T-helper 1 cell treated with Interleukin-12 subunit alpha and Interleukin-12 subunit beta and Interleukin-4 antibody, amounts not matched to agents 30 μg/mL and 1 μg/mL, for 36 hours (primary cell): ENCODE measurements around the gene PCARE.

Experiments used
- H3K27ac Mint-ChIP-seq: one replicate; pipeline ENCODE4 v1.8.0; 2021; ENCODE audit warnings: mild to moderate bottlenecking, mixed read lengths
- H3K27me3 Mint-ChIP-seq: one replicate; pipeline ENCODE4 v1.8.0; 2021; ENCODE audit warnings: low read depth, mixed read lengths
- H3K36me3 Mint-ChIP-seq: one replicate; pipeline ENCODE4 v1.8.0; 2021; ENCODE audit warnings: low read depth, mixed read lengths
- H3K4me1 Mint-ChIP-seq: one replicate; pipeline ENCODE4 v1.8.0; 2021; ENCODE audit warnings: low read depth, mixed read lengths
- H3K4me3 Mint-ChIP-seq: one replicate; pipeline ENCODE4 v1.8.0; 2021; ENCODE audit warnings: mild to moderate bottlenecking, moderate library complexity, mixed read lengths
- H3K9me3 Mint-ChIP-seq: one replicate; pipeline ENCODE4 v1.8.0; 2021; ENCODE audit warnings: mixed read lengths

Gene PCARE

GRCh38 chr2:29063056-29063455 is 11.3 kb downstream of the PCARE start:
- peaks cover 3% of the 10 kb centered on the region for H3K4me1 Mint-ChIP-seq
- H3K36me3 Mint-ChIP-seq, result no peaks in the 10 kb centered on the region
- no peaks in the 10 kb centered on the region for H3K27me3 Mint-ChIP-seq
- H3K27ac Mint-ChIP-seq, result no peak overlapping the region
- H3K4me3 Mint-ChIP-seq, result no peak overlapping the region
- H3K9me3 Mint-ChIP-seq, result no peaks in the 10 kb centered on the region

GRCh38 chr2:29062371-29062770 is 12.0 kb downstream of the PCARE start:
- H3K27me3 Mint-ChIP-seq, result no peaks in the 10 kb centered on the region
- H3K9me3 Mint-ChIP-seq, result no peaks in the 10 kb centered on the region
- no peak overlapping the region for H3K27ac Mint-ChIP-seq
- no peaks in the 10 kb centered on the region for H3K36me3 Mint-ChIP-seq
- H3K4me1 Mint-ChIP-seq, result peaks cover 3% of the 10 kb centered on the region
- H3K4me3 Mint-ChIP-seq, result no peak overlapping the region

- H3K27me3 Mint-ChIP-seq, result no peaks in the 10 kb centered on the region
- H3K36me3 Mint-ChIP-seq, result no peaks in the 10 kb centered on the region
- no peak overlapping the region for H3K4me3 Mint-ChIP-seq
- peaks cover 3% of the 10 kb centered on the region for H3K4me1 Mint-ChIP-seq
- no peaks in the 10 kb centered on the region for H3K9me3 Mint-ChIP-seq
- H3K27ac Mint-ChIP-seq, result no peak overlapping the region
Observed at GRCh38 chr2:29061616-29062015, 12.7 kb downstream of the PCARE start.

- no peak overlapping the region for H3K4me3 Mint-ChIP-seq
- H3K27me3 Mint-ChIP-seq, result no peaks in the 10 kb centered on the region
- no peak overlapping the region for H3K27ac Mint-ChIP-seq
- H3K4me1 Mint-ChIP-seq, result peaks cover 3% of the 10 kb centered on the region
- H3K36me3 Mint-ChIP-seq, result no peaks in the 10 kb centered on the region
- no peaks in the 10 kb centered on the region for H3K9me3 Mint-ChIP-seq
Observed at GRCh38 chr2:29061176-29061575, 13.1 kb downstream of the PCARE start.

- no peak overlapping the region for H3K27ac Mint-ChIP-seq
- H3K4me3 Mint-ChIP-seq, result no peak overlapping the region
- no peaks in the 10 kb centered on the region for H3K27me3 Mint-ChIP-seq
- no peaks in the 10 kb centered on the region for H3K9me3 Mint-ChIP-seq
- peaks cover 3% of the 10 kb centered on the region for H3K4me1 Mint-ChIP-seq
- no peaks in the 10 kb centered on the region for H3K36me3 Mint-ChIP-seq
Observed at GRCh38 chr2:29060441-29060840, 13.9 kb downstream of the PCARE start.

- no peaks in the 10 kb centered on the region for H3K27me3 Mint-ChIP-seq
- H3K27ac Mint-ChIP-seq, result no peak overlapping the region
Observed at GRCh38 chr2:29059624-29060023, 14.7 kb downstream of the PCARE start.

GRCh38 chr2:29057006-29057405 is 17.3 kb downstream of the PCARE start:
- no peaks in the 10 kb centered on the region for H3K9me3 Mint-ChIP-seq

More at GRCh38 chr2:29059624-29060023, 14.7 kb downstream of the PCARE start:
- Mint-ChIP-seq H3K9me3 (no peaks in the 10 kb centered on the region), H3K36me3 (no peaks in the 10 kb centered on the region), H3K4me3 (no peak overlapping the region), H3K4me1 (peaks cover 3% of the 10 kb centered on the region)

GRCh38 chr2:29056452-29056851 is 17.9 kb downstream of the PCARE start:
- no peak overlapping the region for H3K27ac Mint-ChIP-seq
- H3K4me3 Mint-ChIP-seq, result no peak overlapping the region
- H3K27me3 Mint-ChIP-seq, result no peaks in the 10 kb centered on the region
- H3K9me3 Mint-ChIP-seq, result no peaks in the 10 kb centered on the region
- H3K36me3 Mint-ChIP-seq, result no peaks in the 10 kb centered on the region
- peaks cover 3% of the 10 kb centered on the region for H3K4me1 Mint-ChIP-seq

More at GRCh38 chr2:29057006-29057405, 17.3 kb downstream of the PCARE start:
- H3K36me3 Mint-ChIP-seq, result no peaks in the 10 kb centered on the region
- no peaks in the 10 kb centered on the region for H3K27me3 Mint-ChIP-seq
- H3K4me1 Mint-ChIP-seq, result peaks cover 3% of the 10 kb centered on the region
- no peak overlapping the region for H3K4me3 Mint-ChIP-seq
- H3K27ac Mint-ChIP-seq, result no peak overlapping the region

GRCh38 chr2:29055601-29056000 is 18.7 kb downstream of the PCARE start:
- H3K36me3 Mint-ChIP-seq, result no peaks in the 10 kb centered on the region
- H3K4me3 Mint-ChIP-seq, result no peak overlapping the region
- no peaks in the 10 kb centered on the region for H3K9me3 Mint-ChIP-seq
- H3K27me3 Mint-ChIP-seq, result no peaks in the 10 kb centered on the region
- H3K27ac Mint-ChIP-seq, result no peak overlapping the region
- peaks cover 3% of the 10 kb centered on the region for H3K4me1 Mint-ChIP-seq

GRCh38 chr2:29054430-29054829 is 19.9 kb downstream of the PCARE start:
- H3K27me3 Mint-ChIP-seq, result no peaks in the 10 kb centered on the region
- H3K4me3 Mint-ChIP-seq, result no peak overlapping the region
- H3K4me1 Mint-ChIP-seq, result peaks cover 2% of the 10 kb centered on the region
- no peaks in the 10 kb centered on the region for H3K9me3 Mint-ChIP-seq
- no peak overlapping the region for H3K27ac Mint-ChIP-seq
- no peaks in the 10 kb centered on the region for H3K36me3 Mint-ChIP-seq

GRCh38 chr2:29053670-29054400 is 20.5 kb downstream of the PCARE start:
- Mint-ChIP-seq H3K27ac (no peak overlapping the region), H3K4me3 (no peak overlapping the region), H3K27me3 (no peaks in the 10 kb centered on the region), H3K36me3 (no peaks in the 10 kb centered on the region), H3K4me1 (no peaks in the 10 kb centered on the region), H3K9me3 (no peaks in the 10 kb centered on the region)

GRCh38 chr2:29053223-29053622 is 21.1 kb downstream of the PCARE start:
- Mint-ChIP-seq H3K27ac (no peak overlapping the region), H3K36me3 (no peaks in the 10 kb centered on the region), H3K4me1 (no peaks in the 10 kb centered on the region), H3K27me3 (no peaks in the 10 kb centered on the region), H3K9me3 (no peaks in the 10 kb centered on the region), H3K4me3 (no peak overlapping the region)

- Mint-ChIP-seq H3K4me1 (no peaks in the 10 kb centered on the region), H3K9me3 (no peaks in the 10 kb centered on the region), H3K27me3 (no peaks in the 10 kb centered on the region), H3K27ac (no peak overlapping the region), H3K36me3 (no peaks in the 10 kb centered on the region), H3K4me3 (no peak overlapping the region)
Observed at GRCh38 chr2:29052807-29053206, 21.5 kb downstream of the PCARE start.

GRCh38 chr2:29051730-29052129 is 22.6 kb downstream of the PCARE start:
- H3K27me3 Mint-ChIP-seq, result no peaks in the 10 kb centered on the region
- no peaks in the 10 kb centered on the region for H3K4me1 Mint-ChIP-seq
- no peak overlapping the region for H3K27ac Mint-ChIP-seq
- no peaks in the 10 kb centered on the region for H3K9me3 Mint-ChIP-seq
- H3K36me3 Mint-ChIP-seq, result no peaks in the 10 kb centered on the region
- H3K4me3 Mint-ChIP-seq, result no peak overlapping the region

- Mint-ChIP-seq H3K27ac (no peak overlapping the region), H3K4me3 (no peak overlapping the region), H3K9me3 (no peaks in the 10 kb centered on the region), H3K27me3 (no peaks in the 10 kb centered on the region), H3K36me3 (no peaks in the 10 kb centered on the region), H3K4me1 (no peaks in the 10 kb centered on the region)
Observed at GRCh38 chr2:29050591-29050990, 23.7 kb downstream of the PCARE start.
